Measurements from ENCODE around the gene SKAP1.

GRCh38 chr17:48462946-48463345 lies 32.9 kb upstream of the SKAP1 start:
- TF ChIP-seq, protein P1, sequence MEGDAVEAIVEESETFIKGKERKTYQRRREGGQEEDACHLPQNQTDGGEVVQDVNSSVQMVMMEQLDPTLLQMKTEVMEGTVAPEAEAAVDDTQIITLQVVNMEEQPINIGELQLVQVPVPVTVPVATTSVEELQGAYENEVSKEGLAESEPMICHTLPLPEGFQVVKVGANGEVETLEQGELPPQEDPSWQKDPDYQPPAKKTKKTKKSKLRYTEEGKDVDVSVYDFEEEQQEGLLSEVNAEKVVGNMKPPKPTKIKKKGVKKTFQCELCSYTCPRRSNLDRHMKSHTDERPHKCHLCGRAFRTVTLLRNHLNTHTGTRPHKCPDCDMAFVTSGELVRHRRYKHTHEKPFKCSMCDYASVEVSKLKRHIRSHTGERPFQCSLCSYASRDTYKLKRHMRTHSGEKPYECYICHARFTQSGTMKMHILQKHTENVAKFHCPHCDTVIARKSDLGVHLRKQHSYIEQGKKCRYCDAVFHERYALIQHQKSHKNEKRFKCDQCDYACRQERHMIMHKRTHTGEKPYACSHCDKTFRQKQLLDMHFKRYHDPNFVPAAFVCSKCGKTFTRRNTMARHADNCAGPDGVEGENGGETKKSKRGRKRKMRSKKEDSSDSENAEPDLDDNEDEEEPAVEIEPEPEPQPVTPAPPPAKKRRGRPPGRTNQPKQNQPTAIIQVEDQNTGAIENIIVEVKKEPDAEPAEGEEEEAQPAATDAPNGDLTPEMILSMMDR (conservative IDR thresholded peaks at IDR 0.05; ENCODE audit: low read length) = no peak
- no peak for TF ChIP-seq EZH2phosphoT487 (IDR thresholded peaks at IDR 0.05; ENCODE audit: borderline replicate concordance)
